Stomach (tissue), 9 donors: Measurements from ENCODE around the gene SLC41A3. TPM values are rescaled to one million over a fixed set of nuclear protein-coding genes. Genes with fewer than 3 reads are reported as not detected.

Source experiments
- DNase-seq, 2 donors: peaks; one replicate each; pipeline versions ENCODE4 v3.0.0 to v3.0.0-alpha.2; 2013 to 2019
- H3K27ac ChIP-seq, 5 donors: fragments of 200-600 bp in 4 of 5; sonication (generic) in 4 of 5; one replicate each; pipeline ENCODE4 v1.5.1; 2013 to 2019; ENCODE audit warnings: mild to moderate bottlenecking in 1 of 5, moderate library complexity in 1 of 5
- H3K27me3 ChIP-seq, 3 donors: fragments of 200-600 bp; sonication (generic); one replicate each; pipeline ENCODE4 v1.5.1; 2017 to 2019; ENCODE audit warnings: mixed run types in 1 of 3
- H3K36me3 ChIP-seq, 4 donors: fragments of 200-600 bp; sonication (generic); 1 replicate in 3 of 4; 2 replicates in 1 of 4; pipeline ENCODE4 v1.5.1; 2016 to 2019
- H3K4me1 ChIP-seq, 4 donors: fragments of 200-600 bp; sonication (generic); one replicate each; pipeline ENCODE4 v1.5.1; 2016 to 2019
- H3K4me3 ChIP-seq, 4 donors: fragments of 200-600 bp; sonication (generic) in 3 of 4; one replicate each; pipeline ENCODE4 v1.5.1; 2016 to 2019; ENCODE audit warnings: mild to moderate bottlenecking in 1 of 4
- H3K9me3 ChIP-seq, 4 donors: fragments of 200-600 bp; sonication (generic); one replicate each; pipeline ENCODE4 v1.5.1; 2016 to 2019
- CTCF ChIP-seq, 7 experiments: fragments of 450-650 bp in 4 of 7; fragments of 200-600 bp in 3 of 7; sonication (generic) in 3 of 7; IDR thresholded peaks; one replicate each; pipeline ENCODE4 v1.5.1; 2016 to 2019; ENCODE audit warnings: antibody characterized with exemption in 7 of 7, control low read depth in 2 of 7, mild to moderate bottlenecking in 1 of 7
- EP300 ChIP-seq: sonication (generic); formaldehyde crosslinking; IDR thresholded peaks from one replicate; pipeline ENCODE4 v1.6.1; 2017; ENCODE audit warnings: antibody characterized with exemption
- POLR2A ChIP-seq, 4 donors: fragments of 450-650 bp; IDR thresholded peaks; one replicate each; pipeline ENCODE4 v1.6.1; 2016; ENCODE audit warnings: antibody characterized with exemption in 4 of 4, control low read depth in 2 of 4, mild to moderate bottlenecking in 1 of 4, moderate library complexity in 1 of 4
- POLR2AphosphoS5 ChIP-seq, 3 donors: sonication (generic); formaldehyde crosslinking; IDR thresholded peaks; one replicate each; pipeline ENCODE4 v1.6.1; 2016; ENCODE audit warnings: antibody characterized with exemption in 3 of 3
- WGBS, 5 donors: extraction: QIAGEN DNeasy Blood & Tissue Kit in 3 of 5; methylation state at CpG; one replicate each; pipeline versions ENCODE4 v1.1.5 to v1.1.7; 2013 to 2018; 5-methylcytosine and 5-hydroxymethylcytosine counted together
- intact Hi-C: fragments of 100-400 bp; cut with DNase I; formaldehyde crosslinking; loops from one replicate; pipeline ENCODE4 v1.15.1; 2023; ENCODE audit warnings: low total_unique reads
- polyA plus RNA-seq, 3 donors: library from polyadenylated mRNA; stranded (reverse); fragments of 200-250 nt; gene quantifications; one replicate each; pipeline ENCODE4 v1.2.3, GENCODE V29; 2013
- total RNA-seq, 5 donors: library from RNA; depleted of rRNA; stranded (reverse); fragments of >200 nt; gene quantifications; one replicate each; pipeline versions ENCODE4 v1.1.0 to v1.2.3, GENCODE V29; 2014 to 2016
- donor health status: healthy with polysubstance abuse.
- donor health status: Bipolar disorder and iron deficiency.
- donor health status: healthy.

The SLC41A3 gene
- total and polyA plus RNA-seq, 8 donors: 15.4 to 81.7 (median 27.9) TPM

- Histone ChIP-seq H3K4me3 (no peak overlapping the region), H3K9me3 (no peaks in the 10 kb centered on the region), H3K36me3 (peaks cover 0 to 40% (median 4%) of the 10 kb centered on the region in 4 donors), H3K27me3 (no peaks in the 10 kb centered on the region), H3K4me1 (peaks cover 0 to 14% (median 5%) of the 10 kb centered on the region in 4 donors), H3K27ac (peak overlapping the region in 2 of 5 donors; percentile 32 to 60)
- 74 to 89% (median 83%) methylated on average over 15 to 22 of the region's 22 CpGs for WGBS, 5 donors
- intact Hi-C loops: no loop called here
- DNase-seq: no peak
- no peak for TF ChIP-seq CTCF (IDR thresholded peaks at IDR 0.05)
- TF ChIP-seq POLR2A (IDR thresholded peaks at IDR 0.05): no peak
- no peak for TF ChIP-seq EP300
- TF ChIP-seq POLR2AphosphoS5 (IDR thresholded peaks at IDR 0.05): no peak
Observed at GRCh38 chr3:126103121-126104027, 19.4 kb upstream of the SLC41A3 start.

- H3K9me3 ChIP-seq: peaks cover 0 to 3% (median 0%) of the 10 kb centered on the region in 4 donors
Observed at GRCh38 chr3:126102530-126102951, 18.6 kb upstream of the SLC41A3 start.

GRCh38 chr3:126102011-126102410 lies 18.1 kb upstream of the SLC41A3 start:
- DNase-seq: no peak
- Histone ChIP-seq H3K4me3 (no peak overlapping the region), H3K9me3 (peaks cover 0 to 8% (median 2%) of the 10 kb centered on the region in 4 donors), H3K27me3 (no peaks in the 10 kb centered on the region), H3K27ac (peak overlapping the region in 3 of 5 donors; percentile 4 to 60 (median 13)), H3K36me3 (peaks cover 0 to 29% (median 4%) of the 10 kb centered on the region in 4 donors), H3K4me1 (peaks cover 0 to 14% (median 5%) of the 10 kb centered on the region in 4 donors)
- intact Hi-C loops: no loop called here
- TF ChIP-seq POLR2AphosphoS5 (IDR thresholded peaks at IDR 0.05): no peak
- TF ChIP-seq POLR2A (IDR thresholded peaks at IDR 0.05): no peak
- no peak for TF ChIP-seq EP300
- 82 to 92% (median 84%) methylated on average over 6 to 8 of the region's 8 CpGs for WGBS, 5 donors

More at GRCh38 chr3:126102530-126102951, 18.6 kb upstream of the SLC41A3 start:
- no peak overlapping the region for H3K4me3 ChIP-seq
- DNase-seq: peak in 1 of 2 donors; percentile 35
- intact Hi-C loops: no loop called here
- peaks cover 0 to 14% (median 5%) of the 10 kb centered on the region in 4 donors for H3K4me1 ChIP-seq
- TF ChIP-seq POLR2A (IDR thresholded peaks at IDR 0.05): no peak
- peak in 1 of 3 donors; percentile 37 for TF ChIP-seq POLR2AphosphoS5 (IDR thresholded peaks at IDR 0.05)
- no peak for TF ChIP-seq EP300
- H3K27ac ChIP-seq: peak overlapping the region in 2 of 5 donors; percentile 32 to 60
- H3K27me3 ChIP-seq: no peaks in the 10 kb centered on the region
- peaks cover 0 to 34% (median 4%) of the 10 kb centered on the region in 4 donors for H3K36me3 ChIP-seq
- 17 to 44% (median 29%) methylated on average over 5 of the region's 5 CpGs for WGBS, 5 donors

- peaks cover 0 to 13% (median 5%) of the 10 kb centered on the region in 4 donors for H3K9me3 ChIP-seq
- DNase-seq: no peak
- H3K4me3 ChIP-seq: no peak overlapping the region
- H3K27ac ChIP-seq: peak overlapping the region in 3 of 5 donors; percentile 4 to 60 (median 13)
- WGBS, 5 donors: 79 to 90% (median 81%) methylated on average over 10 of the region's 10 CpGs
- no peak for TF ChIP-seq POLR2AphosphoS5 (IDR thresholded peaks at IDR 0.05)
- TF ChIP-seq POLR2A (IDR thresholded peaks at IDR 0.05): no peak
- TF ChIP-seq EP300: no peak
- no peak for TF ChIP-seq CTCF (IDR thresholded peaks at IDR 0.05)
- H3K36me3 ChIP-seq: peaks cover 0 to 24% (median 4%) of the 10 kb centered on the region in 4 donors
- H3K4me1 ChIP-seq: peaks cover 0 to 14% (median 5%) of the 10 kb centered on the region in 4 donors
- intact Hi-C loops: no loop called here
- H3K27me3 ChIP-seq: no peaks in the 10 kb centered on the region
Observed at GRCh38 chr3:126101521-126101982, 17.6 kb upstream of the SLC41A3 start.

- Histone ChIP-seq H3K9me3 (peaks cover 0 to 21% (median 13%) of the 10 kb centered on the region in 4 donors), H3K27me3 (no peaks in the 10 kb centered on the region), H3K36me3 (peaks cover 0 to 18% (median 4%) of the 10 kb centered on the region in 4 donors), H3K27ac (no peak overlapping the region), H3K4me1 (peaks cover 0 to 14% (median 5%) of the 10 kb centered on the region in 4 donors), H3K4me3 (no peak overlapping the region)
- TF ChIP-seq CTCF (IDR thresholded peaks at IDR 0.05) (no peak), EP300 (no peak), POLR2AphosphoS5 (IDR thresholded peaks at IDR 0.05) (no peak), POLR2A (IDR thresholded peaks at IDR 0.05) (no peak)
- WGBS, 5 donors: 81 to 87% (median 85%) methylated on average over 15 to 18 of the region's 18 CpGs
- intact Hi-C loops: no loop called here
- DNase-seq: no peak
Observed at GRCh38 chr3:126100634-126101301, 16.8 kb upstream of the SLC41A3 start.
